H1 (cell line): ENCODE data around the gene EIF2B2. TPM values are rescaled to one million over a fixed set of nuclear protein-coding genes. Genes with fewer than 3 reads are reported as not detected.

Source experiments
- CTCF ChIA-PET: fragments of 300-600 bp; sonication (Branson Sonifier 250); formaldehyde crosslinking; loops from one replicate; lab custom pipeline; 2021; ENCODE audit not compliant: partially characterized antibody; lab: Charles Lee
- POLR2A ChIA-PET: fragments of 300-600 bp; sonication (Branson Sonifier 250); formaldehyde crosslinking; loops from one replicate; lab custom pipeline; 2021; ENCODE audit warnings: inconsistent platforms; ENCODE audit not compliant: partially characterized antibody; lab: Charles Lee
- DNase-seq, 2 experiments: peaks; one replicate each; pipeline versions ENCODE4 v3.0.0 to v3.0.0-alpha.2; 2010 to 2022; ENCODE audit warnings: low spot score in 2 of 2, low read depth in 1 of 2, mixed read lengths in 1 of 2
- FAIRE-seq: peaks from 2 replicates; lab custom pipeline; 2011; peaks lifted over from hg19 to GRCh38; lab: Jason Lieb, UNC
- H2AFZ ChIP-seq: 2 replicates; pipeline ENCODE4 v1.8.1; 2012; ENCODE audit warnings: low read length, inconsistent platforms
- H2AK5ac ChIP-seq: 2 replicates; pipeline ENCODE4 v1.6.1; 2013; ENCODE audit warnings: low read depth, low read length
- H2BK120ac ChIP-seq: replicated peaks from 2 replicates; pipeline ENCODE3; 2013; ENCODE audit warnings: low read depth, low read length, inconsistent platforms
- H2BK12ac ChIP-seq: 2 replicates; pipeline ENCODE4 v1.6.1; 2013; ENCODE audit warnings: low read depth, low read length
- H2BK15ac ChIP-seq: 2 replicates; pipeline ENCODE4 v1.6.1; 2013; ENCODE audit warnings: low read length
- H2BK20ac ChIP-seq: 2 replicates; pipeline ENCODE4 v1.6.1; 2013; ENCODE audit warnings: low read length
- H2BK5ac ChIP-seq: 2 replicates; pipeline ENCODE4 v1.6.1; 2013; ENCODE audit warnings: low read depth, low read length
- H3K14ac ChIP-seq: 2 replicates; pipeline ENCODE4 v1.6.1; 2013; ENCODE audit warnings: inconsistent platforms; ENCODE audit not compliant: insufficient read length
- H3K18ac ChIP-seq: 2 replicates; pipeline ENCODE4 v1.6.1; 2013; ENCODE audit warnings: low read length; ENCODE audit errors: extremely low read depth
- H3K23ac ChIP-seq: 2 replicates; pipeline ENCODE4 v1.6.1; 2013; ENCODE audit warnings: inconsistent platforms; ENCODE audit not compliant: insufficient read length
- H3K23me2 ChIP-seq: 2 replicates; pipeline ENCODE4 v1.6.1; 2013; ENCODE audit warnings: low read depth, low read length
- H3K27ac ChIP-seq: 2 replicates; pipeline ENCODE4 v1.6.1; 2011; ENCODE audit warnings: low read depth, low read length, inconsistent platforms
- H3K27me3 ChIP-seq, 4 experiments: replicated peaks in 1 of 4; 1 replicate in 1 of 4; 2 replicates in 3 of 4; pipeline versions ENCODE4 v1.6.1 to v1.8.1; 2011 to 2013; ENCODE audit warnings: low read length in 3 of 4, mild to moderate bottlenecking in 3 of 4, inconsistent platforms in 2 of 4, mixed read lengths in 2 of 4, moderate library complexity in 1 of 4; ENCODE audit not compliant: control insufficient read depth in 3 of 4, insufficient read depth in 3 of 4; ENCODE audit errors: extremely low read depth in 1 of 4
- H3K36me3 ChIP-seq, 4 experiments: 2 replicates each; pipeline versions ENCODE4 v1.6.1 to v1.8.1; 2011 to 2013; ENCODE audit warnings: mild to moderate bottlenecking in 4 of 4, low read length in 3 of 4, moderate library complexity in 2 of 4, control low read depth in 1 of 4, inconsistent platforms in 1 of 4; ENCODE audit not compliant: insufficient read depth in 4 of 4, control insufficient read depth in 2 of 4
- H3K4ac ChIP-seq: replicated peaks from 2 replicates; pipeline ENCODE3; 2013; ENCODE audit warnings: low read length, low read depth, mixed read lengths, inconsistent platforms; ENCODE audit not compliant: insufficient read length
- H3K4me1 ChIP-seq, 4 experiments: replicated peaks in 1 of 4; 1 replicate in 1 of 4; 2 replicates in 3 of 4; pipeline versions ENCODE4 v1.6.1 to v1.8.1; 2011 to 2013; ENCODE audit warnings: low read length in 3 of 4, inconsistent platforms in 2 of 4, mixed read lengths in 1 of 4; ENCODE audit not compliant: insufficient read depth in 4 of 4, control insufficient read depth in 3 of 4
- H3K4me2 ChIP-seq, 2 experiments: 2 replicates each; pipeline versions ENCODE4 v1.6.1 to v1.8.1; 2011 to 2013; ENCODE audit warnings: low read depth in 2 of 2, low read length in 2 of 2, control low read depth in 1 of 2, inconsistent platforms in 1 of 2, mild to moderate bottlenecking in 1 of 2; ENCODE audit not compliant: insufficient read depth in 1 of 2
- H3K4me3 ChIP-seq, 4 experiments: fragments of 200-600, 300-600 bp in 1 of 4; sonication (generic), shearing (Covaris generic), sonication (Bioruptor Twin) in 1 of 4; 2 replicates each; pipeline versions ENCODE4 v1.5.1 to v1.8.1; 2011 to 2016; ENCODE audit warnings: low read length in 4 of 4, low read depth in 3 of 4, control low read depth in 2 of 4, inconsistent platforms in 2 of 4, mild to moderate bottlenecking in 2 of 4, mixed read lengths in 1 of 4, moderate library complexity in 1 of 4; ENCODE audit not compliant: insufficient read depth in 2 of 4; ENCODE audit errors: extremely low read depth in 1 of 4
- H3K56ac ChIP-seq: replicated peaks from 2 replicates; pipeline ENCODE3; 2013; ENCODE audit warnings: low read depth, mild to moderate bottlenecking, mixed read lengths, low read length, inconsistent platforms; ENCODE audit not compliant: insufficient read length
- H3K79me1 ChIP-seq: 2 replicates; pipeline ENCODE4 v1.6.1; 2013; ENCODE audit warnings: low read depth, low read length, control low read depth
- H3K79me2 ChIP-seq, 2 experiments: 2 replicates each; pipeline versions ENCODE4 v1.6.1 to v1.8.1; 2012 to 2013; ENCODE audit warnings: low read length in 2 of 2, mild to moderate bottlenecking in 2 of 2, inconsistent platforms in 1 of 2; ENCODE audit not compliant: insufficient read depth in 2 of 2, control insufficient read depth in 1 of 2
- H3K9ac ChIP-seq, 4 experiments: replicated peaks in 1 of 4; 1 replicate in 1 of 4; 2 replicates in 3 of 4; pipeline versions ENCODE4 v1.6.1 to v1.8.1; 2011 to 2013; ENCODE audit warnings: low read depth in 3 of 4, low read length in 3 of 4, control low read depth in 2 of 4, mild to moderate bottlenecking in 2 of 4, moderate library complexity in 2 of 4, inconsistent platforms in 1 of 4; ENCODE audit errors: extremely low read depth in 1 of 4
- H3K9me3 ChIP-seq, 2 experiments: 2 replicates each; pipeline versions ENCODE4 v1.6.1 to v1.8.1; 2012 to 2013; ENCODE audit warnings: mild to moderate bottlenecking in 2 of 2, moderate library complexity in 2 of 2, control low read depth in 1 of 2, inconsistent platforms in 1 of 2, low read depth in 1 of 2, low read length in 1 of 2, mixed read lengths in 1 of 2; ENCODE audit not compliant: insufficient read depth in 2 of 2
- H4K20me1 ChIP-seq, 2 experiments: replicated peaks in 1 of 2; 2 replicates each; pipeline versions ENCODE3 to v1.8.1; 2011 to 2013; ENCODE audit warnings: inconsistent platforms in 2 of 2, low read length in 2 of 2, mild to moderate bottlenecking in 1 of 2; ENCODE audit not compliant: insufficient read depth in 2 of 2, control insufficient read depth in 1 of 2
- H4K5ac ChIP-seq: 2 replicates; pipeline ENCODE4 v1.6.1; 2013; ENCODE audit warnings: low read length, low read depth, mixed read lengths, inconsistent platforms; ENCODE audit not compliant: insufficient read length
- H4K8ac ChIP-seq: 2 replicates; pipeline ENCODE4 v1.8.0; 2013; ENCODE audit warnings: mild to moderate bottlenecking, moderate library complexity, low read length, inconsistent platforms; ENCODE audit not compliant: insufficient read depth; ENCODE audit errors: extremely low read depth
- H4K91ac ChIP-seq: replicated peaks from 2 replicates; pipeline ENCODE3; 2013; ENCODE audit warnings: low read length, mixed read lengths, inconsistent platforms; ENCODE audit not compliant: insufficient read length
- EP300 ChIP-seq, 2 experiments: IDR thresholded peaks; 1 replicate in 1 of 2; 2 replicates in 1 of 2; pipeline ENCODE4 v1.6.1; 2011 to 2012; ENCODE audit warnings: low read depth in 2 of 2, low read length in 2 of 2, mild to moderate bottlenecking in 2 of 2, borderline replicate concordance in 1 of 2, inconsistent platforms in 1 of 2, moderate library complexity in 1 of 2
- FOSL1 ChIP-seq: IDR thresholded peaks from 2 replicates; pipeline ENCODE4 v1.6.1; 2011; ENCODE audit warnings: mild to moderate bottlenecking, low read depth, low read length, moderate library complexity; ENCODE audit not compliant: insufficient read depth
- PHF8 ChIP-seq: fragments of 200-600 bp; sonication (generic); conservative IDR thresholded peaks from 2 replicates; pipeline ENCODE4 v1.7.1; 2012; ENCODE audit warnings: low read depth, mild to moderate bottlenecking, inconsistent platforms, low read length, moderate library complexity
- POLR2A ChIP-seq, 2 experiments: IDR thresholded peaks; 1 replicate in 1 of 2; 2 replicates in 1 of 2; pipeline ENCODE4 v1.6.1; 2011; ENCODE audit warnings: low read depth in 2 of 2, low read length in 2 of 2, mild to moderate bottlenecking in 2 of 2; ENCODE audit errors: control extremely low read depth in 1 of 2
- RAD21 ChIP-seq, 2 experiments: IDR thresholded peaks in 1 of 2; conservative IDR thresholded peaks in 1 of 2; 2 replicates each; pipeline ENCODE4 v1.6.1; 2011; ENCODE audit warnings: low read depth in 2 of 2, low read length in 2 of 2, improper control_type of control experiment in 1 of 2, inconsistent platforms in 1 of 2, mild to moderate bottlenecking in 1 of 2, moderate library complexity in 1 of 2
- SAP30 ChIP-seq: fragments of 300-600 bp; sonication (generic); IDR thresholded peaks from 2 replicates; pipeline ENCODE4 v1.7.1; 2012; ENCODE audit warnings: low read length, moderate library complexity, mild to moderate bottlenecking, inconsistent platforms; ENCODE audit not compliant: insufficient read depth, insufficient replicate concordance
- SP4 ChIP-seq: IDR thresholded peaks from 2 replicates; pipeline ENCODE4 v1.6.1; 2012; ENCODE audit warnings: low read length, inconsistent platforms
- SRF ChIP-seq: IDR thresholded peaks from 2 replicates; pipeline ENCODE4 v1.6.1; 2011; ENCODE audit warnings: mild to moderate bottlenecking, low read depth, low read length, moderate library complexity
- TEAD4 ChIP-seq: IDR thresholded peaks from 2 replicates; pipeline ENCODE4 v1.6.1; 2012; ENCODE audit warnings: low read depth, low read length, inconsistent platforms, mixed read lengths
- YY1 ChIP-seq: IDR thresholded peaks from 2 replicates; pipeline ENCODE4 v1.6.1; 2011; ENCODE audit warnings: low read depth, mild to moderate bottlenecking, low read length
- WGBS, 2 experiments: shearing (Covaris generic) in 1 of 2; methylation state at CpG; one replicate each; pipeline versions ENCODE4 v1.1.6 to v1.1.7; 2013 to 2015; ENCODE audit warnings: low lambda C conversion rate in 2 of 2, mixed read lengths in 2 of 2, inconsistent platforms in 1 of 2, low coverage in 1 of 2, missing lambda C conversion rate in 1 of 2; ENCODE audit not compliant: insufficient replicate concordance in 2 of 2, insufficient coverage in 1 of 2, insufficient read length in 1 of 2; ENCODE audit errors: extremely low coverage in 1 of 2, missing lambda C conversion rate in 1 of 2; 5-methylcytosine and 5-hydroxymethylcytosine counted together
- polyA plus RNA-seq, 7 experiments: library from polyadenylated mRNA; depleted of rRNA in 3 of 7; stranded (reverse) in 5 of 7; unstranded in 2 of 7; fragments of >200 nt in 5 of 7; fragments of 200-250 nt in 2 of 7; gene quantifications; 1 replicate in 5 of 7; 2 replicates in 1 of 7; 4 replicates in 1 of 7; pipeline versions ENCODE4 v1.2.1 to v1.2.3, GENCODE V29; 2011 to 2013; ENCODE audit warnings: missing spikeins in 2 of 7, mixed read lengths in 2 of 7
- total RNA-seq: library from RNA; stranded (reverse); fragmentation: NEBNext Ultra II Directional; extraction: Animal tissue kit (Norgen Biotek cat#: 25700); gene quantifications from 2 replicates; pipeline ENCODE4 v1.2.1, GENCODE V29; 2021
- TF ChIP-seq, protein P1 (sequence below): IDR thresholded peaks from 2 replicates; pipeline ENCODE4 v1.6.1; 2011; ENCODE audit warnings: low read depth, mild to moderate bottlenecking, low read length; ENCODE audit not compliant: insufficient read depth

The EIF2B2 gene
- total and polyA plus RNA-seq, 2 of the 8 experiments (the other 6 are each of a cell fraction or from before 2014, with no cell fraction given): 42.6 to 79.9 TPM

- WGBS, 2 experiments: 86% methylated on average over 11 of the region's 11 CpGs; no CpG with 5 or more reads in 1 of the 2 experiments
- Histone ChIP-seq H3K4me1 (peaks cover 7 to 37% (median 26%) of the 10 kb centered on the region in 4 experiments), H2BK15ac (no peak overlapping the region), H2BK120ac (no peak overlapping the region), H2AK5ac (no peak overlapping the region), H3K9me3 (no peaks in the 10 kb centered on the region), H3K4me3 (no peak overlapping the region), H3K18ac (no peak overlapping the region), H4K5ac (no peak overlapping the region), H2AFZ (no peak overlapping the region), H4K20me1 (no peaks in the 10 kb centered on the region), H3K79me2 (no peaks in the 10 kb centered on the region), H3K56ac (no peak overlapping the region), H3K27me3 (peaks cover 0 to 2% (median 1%) of the 10 kb centered on the region in 4 experiments; a peak in 1 of 7 replicates), H3K79me1 (no peaks in the 10 kb centered on the region), H3K4ac (peak overlapping the region; percentile 73), H3K9ac (no peak overlapping the region), H4K8ac (no peak overlapping the region), H3K23ac (no peak overlapping the region), H3K36me3 (no peaks in the 10 kb centered on the region), H3K23me2 (no peaks in the 10 kb centered on the region), H2BK20ac (no peak overlapping the region), H4K91ac (peak overlapping the region; percentile 42), H3K14ac (no peak overlapping the region), H2BK12ac (peak overlapping the region; percentile 50; the same call in 1 of the 2 replicates), H2BK5ac (no peak overlapping the region; the same call in 1 of the 2 replicates), H3K4me2 (no peak overlapping the region), H3K27ac (no peak overlapping the region)
- FAIRE-seq: no peak
- ChIA-PET POLR2A (interaction anchor here (0.9 kb wide), 1 partner anchor 35 kb away, joined by 3 read pairs; no protein-coding TSS in a partner anchor), CTCF (interaction anchor here (0.8 to 1.0 kb wide), 2 partner anchors 31 to 112 kb away, joined by 3 read pairs; no protein-coding TSS in a partner anchor)
- DNase-seq: no peak
- TF ChIP-seq EP300 (IDR thresholded peaks at IDR 0.05; ENCODE audit: borderline replicate concordance in 1 of 2, low read depth in 2 of 2, low read length in 2 of 2) (no peak), FOSL1 (no peak), PHF8 (no peak), SRF (no peak), RAD21 (IDR thresholded peaks at IDR 0.05 in 1 of 2, conservative IDR thresholded peaks at IDR 0.05 in 1 of 2; ENCODE audit: low read depth in 2 of 2, low read length in 2 of 2) (no peak), TEAD4 (no peak), SP4 (no peak), SAP30 (no peak), POLR2A (IDR thresholded peaks at IDR 0.05; ENCODE audit: control extremely low read depth in 1 of 2, low read depth in 2 of 2, low read length in 2 of 2) (no peak), YY1 (no peak)
- TF ChIP-seq, protein P1, sequence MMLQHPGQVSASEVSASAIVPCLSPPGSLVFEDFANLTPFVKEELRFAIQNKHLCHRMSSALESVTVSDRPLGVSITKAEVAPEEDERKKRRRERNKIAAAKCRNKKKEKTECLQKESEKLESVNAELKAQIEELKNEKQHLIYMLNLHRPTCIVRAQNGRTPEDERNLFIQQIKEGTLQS: no peak
These were observed 26.2 kb upstream of the EIF2B2 start for GRCh38 chr14:74976264-74977113.
